Measurements from ENCODE around the gene CDK9. TPM values are rescaled to one million over a fixed set of nuclear protein-coding genes. Genes with fewer than 3 reads are reported as not detected.

Gene CDK9
- polyA plus RNA-seq, 4 donors, result 34.0 to 47.2 (median 34.6) TPM

DNA sequence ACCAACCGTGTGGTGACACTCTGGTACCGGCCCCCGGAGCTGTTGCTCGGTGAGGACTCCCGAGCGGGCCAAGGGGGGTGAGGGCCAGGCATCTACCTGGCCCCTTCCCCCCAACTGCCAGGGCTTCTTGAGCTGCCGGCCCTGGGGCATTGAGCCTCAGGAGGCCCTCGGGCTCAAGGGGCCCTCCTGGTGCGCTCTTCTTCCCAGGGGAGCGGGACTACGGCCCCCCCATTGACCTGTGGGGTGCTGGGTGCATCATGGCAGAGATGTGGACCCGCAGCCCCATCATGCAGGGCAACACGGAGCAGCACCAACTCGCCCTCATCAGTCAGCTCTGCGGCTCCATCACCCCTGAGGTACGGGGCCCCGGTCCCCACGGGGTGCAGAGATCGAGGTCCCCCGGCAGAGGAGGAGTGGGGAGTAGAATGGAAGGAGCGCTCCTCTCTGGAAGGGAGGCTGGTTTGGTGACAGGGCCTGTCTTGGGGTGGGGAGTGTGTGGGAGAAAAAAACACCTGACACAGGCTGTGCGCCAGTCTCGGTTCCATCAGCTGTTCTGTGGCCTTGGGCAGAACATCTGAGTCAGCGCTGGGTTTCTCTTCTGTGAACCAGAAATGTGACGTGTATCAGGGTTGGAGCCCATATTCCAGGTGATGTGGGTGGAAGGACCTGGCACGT, 2.6 kb downstream of the CDK9 start:
- peaks cover 0 to 15% (median 0%) of the 10 kb centered on the region in 3 donors for H3K4me1 ChIP-seq (ENCODE audit: control insufficient read depth in 3 of 3, insufficient read depth in 2 of 3, low read depth in 1 of 3, low read length in 2 of 3)
- no peak overlapping the region for H3K4me3 ChIP-seq (ENCODE audit: low read depth in 1 of 3, low read length in 3 of 3)
- peaks cover 26 to 59% (median 26%) of the 10 kb centered on the region in 3 donors for H3K36me3 ChIP-seq (ENCODE audit: control insufficient read depth in 3 of 3, insufficient read depth in 2 of 3, low read depth in 1 of 3, low read length in 3 of 3)
- H3K9me3 ChIP-seq (ENCODE audit: control insufficient read depth in 2 of 2, insufficient read depth in 1 of 2, low read depth in 1 of 2, low read length in 1 of 2), result no peaks in the 10 kb centered on the region
- no peak for FAIRE-seq
- no peaks in the 10 kb centered on the region for H3K27me3 ChIP-seq (ENCODE audit: control insufficient read depth in 3 of 3, insufficient read depth in 3 of 3, low read length in 3 of 3)
- no peak for DNase-seq
- no peak overlapping the region for H3K27ac ChIP-seq (ENCODE audit: low read depth in 1 of 3, low read length in 2 of 3)
- 88 to 91% (median 90%) methylated on average over 23 to 26 of the region's 26 CpGs for WGBS, 3 donors

- Histone ChIP-seq H3K36me3 (ENCODE audit: control insufficient read depth in 3 of 3, insufficient read depth in 2 of 3, low read depth in 1 of 3, low read length in 3 of 3) (peaks cover 26 to 63% (median 26%) of the 10 kb centered on the region in 3 donors), H3K27ac (ENCODE audit: low read depth in 1 of 3, low read length in 2 of 3) (no peak overlapping the region), H3K27me3 (ENCODE audit: control insufficient read depth in 3 of 3, insufficient read depth in 3 of 3, low read length in 3 of 3) (no peaks in the 10 kb centered on the region), H3K4me3 (ENCODE audit: low read depth in 1 of 3, low read length in 3 of 3) (no peak overlapping the region), H3K9me3 (ENCODE audit: control insufficient read depth in 2 of 2, insufficient read depth in 1 of 2, low read depth in 1 of 2, low read length in 1 of 2) (no peaks in the 10 kb centered on the region), H3K4me1 (ENCODE audit: control insufficient read depth in 3 of 3, insufficient read depth in 2 of 3, low read depth in 1 of 3, low read length in 2 of 3) (peaks cover 0 to 15% (median 0%) of the 10 kb centered on the region in 3 donors)
- no peak for FAIRE-seq
- DNase-seq, result no peak
- 86 to 89% (median 88%) methylated on average over 25 of the region's 25 CpGs for WGBS, 3 donors
These were observed 3.3 kb downstream of the CDK9 start for GRCh38 chr9:127789179-127789578.

- FAIRE-seq, result no peak
- no peak for DNase-seq
- 76 to 89% (median 79%) methylated on average over 9 of the region's 9 CpGs for WGBS, 3 donors
- Histone ChIP-seq H3K36me3 (ENCODE audit: control insufficient read depth in 3 of 3, insufficient read depth in 2 of 3, low read depth in 1 of 3, low read length in 3 of 3) (peaks cover 26 to 70% (median 26%) of the 10 kb centered on the region in 3 donors), H3K9me3 (ENCODE audit: control insufficient read depth in 2 of 2, insufficient read depth in 1 of 2, low read depth in 1 of 2, low read length in 1 of 2) (no peaks in the 10 kb centered on the region), H3K4me3 (ENCODE audit: low read depth in 1 of 3, low read length in 3 of 3) (no peak overlapping the region), H3K4me1 (ENCODE audit: control insufficient read depth in 3 of 3, insufficient read depth in 2 of 3, low read depth in 1 of 3, low read length in 2 of 3) (peaks cover 0 to 7% (median 0%) of the 10 kb centered on the region in 3 donors), H3K27ac (ENCODE audit: low read depth in 1 of 3, low read length in 2 of 3) (no peak overlapping the region), H3K27me3 (ENCODE audit: control insufficient read depth in 3 of 3, insufficient read depth in 3 of 3, low read length in 3 of 3) (no peaks in the 10 kb centered on the region)
These were observed 4.4 kb downstream of the CDK9 start for GRCh38 chr9:127790094-127790855.

DNA sequence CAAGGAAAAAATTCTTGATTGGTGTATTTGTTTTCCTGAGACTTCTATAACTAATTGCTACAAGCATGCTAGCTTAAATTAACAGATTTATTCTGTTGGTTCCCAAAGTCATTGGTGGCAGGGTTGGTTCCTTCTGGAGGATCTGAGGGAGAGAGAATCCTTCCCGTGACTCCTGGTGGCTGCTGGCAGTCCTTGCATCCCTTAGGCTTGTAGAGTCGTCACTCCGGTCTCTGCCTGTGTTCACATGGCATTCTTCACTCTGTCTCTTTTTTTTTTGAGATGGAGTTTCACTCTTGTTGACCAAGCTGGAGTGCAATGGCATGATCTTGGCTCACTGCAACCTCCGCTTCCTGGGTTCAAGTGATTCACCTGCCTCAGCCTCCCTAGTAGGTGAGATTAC, 5.3 kb downstream of the CDK9 start:
- no peaks in the 10 kb centered on the region for H3K9me3 ChIP-seq (ENCODE audit: control insufficient read depth in 2 of 2, insufficient read depth in 1 of 2, low read depth in 1 of 2, low read length in 1 of 2)
- no peak overlapping the region for H3K4me3 ChIP-seq (ENCODE audit: low read depth in 1 of 3, low read length in 3 of 3)
- FAIRE-seq (no peak), DNase-seq (no peak)
- H3K4me1 ChIP-seq (ENCODE audit: control insufficient read depth in 3 of 3, insufficient read depth in 2 of 3, low read depth in 1 of 3, low read length in 2 of 3), result peaks cover 0 to 7% (median 2%) of the 10 kb centered on the region in 3 donors
- H3K36me3 ChIP-seq (ENCODE audit: control insufficient read depth in 3 of 3, insufficient read depth in 2 of 3, low read depth in 1 of 3, low read length in 3 of 3), result peaks cover 26 to 70% (median 26%) of the 10 kb centered on the region in 3 donors
- H3K27me3 ChIP-seq (ENCODE audit: control insufficient read depth in 3 of 3, insufficient read depth in 3 of 3, low read length in 3 of 3), result no peaks in the 10 kb centered on the region
- WGBS, 3 donors, result 86 to 92% (median 87%) methylated on average over 4 of the region's 4 CpGs
- H3K27ac ChIP-seq (ENCODE audit: low read depth in 1 of 3, low read length in 2 of 3), result no peak overlapping the region

- Histone ChIP-seq H3K36me3 (ENCODE audit: control insufficient read depth in 3 of 3, insufficient read depth in 2 of 3, low read depth in 1 of 3, low read length in 3 of 3) (peaks cover 22 to 66% (median 25%) of the 10 kb centered on the region in 3 donors), H3K27me3 (ENCODE audit: control insufficient read depth in 3 of 3, insufficient read depth in 3 of 3, low read length in 3 of 3) (no peaks in the 10 kb centered on the region), H3K9me3 (ENCODE audit: control insufficient read depth in 2 of 2, insufficient read depth in 1 of 2, low read depth in 1 of 2, low read length in 1 of 2) (no peaks in the 10 kb centered on the region), H3K4me1 (ENCODE audit: control insufficient read depth in 3 of 3, insufficient read depth in 2 of 3, low read depth in 1 of 3, low read length in 2 of 3) (peaks cover 8 to 11% (median 9%) of the 10 kb centered on the region in 3 donors), H3K4me3 (ENCODE audit: low read depth in 1 of 3, low read length in 3 of 3) (no peak overlapping the region), H3K27ac (ENCODE audit: low read depth in 1 of 3, low read length in 2 of 3) (no peak overlapping the region)
- WGBS, 3 donors, result 62 to 78% (median 70%) methylated on average over 7 of the region's 7 CpGs
- FAIRE-seq (no peak), DNase-seq (no peak)
These were observed 6.7 kb downstream of the CDK9 start for GRCh38 chr9:127792417-127793031.

GRCh38 chr9:127793093-127793708, 7.4 kb downstream of the CDK9 start:
- H3K27ac ChIP-seq (ENCODE audit: low read depth in 1 of 3, low read length in 2 of 3), result peak overlapping the region in 2 of 3 donors; percentile 30 to 45
- H3K36me3 ChIP-seq (ENCODE audit: control insufficient read depth in 3 of 3, insufficient read depth in 2 of 3, low read depth in 1 of 3, low read length in 3 of 3), result peaks cover 18 to 60% (median 22%) of the 10 kb centered on the region in 3 donors
- DNase-seq (no peak), FAIRE-seq (no peak)
- no peaks in the 10 kb centered on the region for H3K9me3 ChIP-seq (ENCODE audit: control insufficient read depth in 2 of 2, insufficient read depth in 1 of 2, low read depth in 1 of 2, low read length in 1 of 2)
- no peaks in the 10 kb centered on the region for H3K27me3 ChIP-seq (ENCODE audit: control insufficient read depth in 3 of 3, insufficient read depth in 3 of 3, low read length in 3 of 3)
- WGBS, 3 donors, result 56 to 79% (median 73%) methylated on average over 8 of the region's 8 CpGs
- H3K4me3 ChIP-seq (ENCODE audit: low read depth in 1 of 3, low read length in 3 of 3), result no peak overlapping the region
- peaks cover 8 to 12% (median 11%) of the 10 kb centered on the region in 3 donors for H3K4me1 ChIP-seq (ENCODE audit: control insufficient read depth in 3 of 3, insufficient read depth in 2 of 3, low read depth in 1 of 3, low read length in 2 of 3)

GRCh38 chr9:127794001-127794791, 8.4 kb downstream of the CDK9 start:
- H3K36me3 ChIP-seq (ENCODE audit: control insufficient read depth in 3 of 3, insufficient read depth in 2 of 3, low read depth in 1 of 3, low read length in 3 of 3), result peaks cover 10 to 50% (median 16%) of the 10 kb centered on the region in 3 donors
- 52 to 75% (median 67%) methylated on average over 14 of the region's 14 CpGs for WGBS, 3 donors
- H3K9me3 ChIP-seq (ENCODE audit: control insufficient read depth in 2 of 2, insufficient read depth in 1 of 2, low read depth in 1 of 2, low read length in 1 of 2), result no peaks in the 10 kb centered on the region
- H3K27ac ChIP-seq (ENCODE audit: low read depth in 1 of 3, low read length in 2 of 3), result no peak overlapping the region
- no peaks in the 10 kb centered on the region for H3K27me3 ChIP-seq (ENCODE audit: control insufficient read depth in 3 of 3, insufficient read depth in 3 of 3, low read length in 3 of 3)
- DNase-seq, result no peak
- no peak for FAIRE-seq
- peaks cover 11 to 12% (median 12%) of the 10 kb centered on the region in 3 donors for H3K4me1 ChIP-seq (ENCODE audit: control insufficient read depth in 3 of 3, insufficient read depth in 2 of 3, low read depth in 1 of 3, low read length in 2 of 3)
- no peak overlapping the region for H3K4me3 ChIP-seq (ENCODE audit: low read depth in 1 of 3, low read length in 3 of 3)

All from small intestine (tissue), 7 donors.